T-helper 2 cell treated with Interferon-gamma antibody and Interleukin-4, amounts not matched to agents 100 ng/mL and 5 ng/mL, for 36 hours (primary cell): Measurements from ENCODE around the gene OGFRL1. TPM values are rescaled to one million over a fixed set of nuclear protein-coding genes. Genes with fewer than 3 reads are reported as not detected.
"Not testable (repeated sequence)": the region's sequence is repeated elsewhere in the genome, so short reads cannot be mapped to it uniquely, and the experiment has no call there.

Experiments
- intact Hi-C: fragments of 100-400 bp; cut with micrococcal nuclease; formaldehyde crosslinking; loops from one replicate; pipeline ENCODE4 v1.15.1; 2023
- total RNA-seq: library from RNA; stranded (reverse); gene quantifications from 2 replicates; pipeline ENCODE4 v1.2.3, GENCODE V29; 2022

OGFRL1 gene
- 5.1 and 5.7 TPM in 2 replicates for total RNA-seq

- intact Hi-C loops: loop anchor here (2.0 kb wide), 2 partner anchors 60 to 332 kb away; partner anchors contain the start of gene B3GAT2
Measured at GRCh38 chr6:71288228-71289038, at the start of gene OGFRL1. TSS of gene OGFRL1 (plus strand) at chr6:71288811. CDS start at chr6:71288937, 126 bp downstream.

DNA sequence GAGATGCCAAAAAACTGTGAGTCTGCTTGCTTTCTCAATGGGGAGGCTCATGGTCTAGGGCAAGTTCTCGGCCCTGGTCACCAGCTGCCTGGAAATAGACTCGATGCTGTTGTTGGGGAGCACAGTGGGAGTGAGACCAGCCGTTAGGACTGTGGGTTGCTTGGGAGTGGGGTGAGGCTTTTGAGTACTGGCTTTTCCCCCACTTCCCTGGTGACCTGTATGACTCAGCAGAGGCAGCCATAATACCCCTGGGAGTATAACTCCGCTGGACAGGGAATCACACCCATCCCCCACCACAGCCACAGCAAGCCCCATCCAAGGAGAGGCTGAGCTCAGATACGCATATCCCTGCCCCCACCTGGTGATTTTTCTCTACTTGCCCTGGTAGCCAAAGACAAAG lies 48.9 kb upstream of the OGFRL1 start:
- intact Hi-C loops: no loop called here

GRCh38 chr6:71245265-71246049 lies 43.2 kb upstream of the OGFRL1 start:
- intact Hi-C loops: no loop called here

GRCh38 chr6:71246596-71246995 lies 42.0 kb upstream of the OGFRL1 start:
- intact Hi-C loops: no loop called here

- intact Hi-C loops: no loop called here
Measured at GRCh38 chr6:71248306-71248765, 40.3 kb upstream of the OGFRL1 start.

DNA sequence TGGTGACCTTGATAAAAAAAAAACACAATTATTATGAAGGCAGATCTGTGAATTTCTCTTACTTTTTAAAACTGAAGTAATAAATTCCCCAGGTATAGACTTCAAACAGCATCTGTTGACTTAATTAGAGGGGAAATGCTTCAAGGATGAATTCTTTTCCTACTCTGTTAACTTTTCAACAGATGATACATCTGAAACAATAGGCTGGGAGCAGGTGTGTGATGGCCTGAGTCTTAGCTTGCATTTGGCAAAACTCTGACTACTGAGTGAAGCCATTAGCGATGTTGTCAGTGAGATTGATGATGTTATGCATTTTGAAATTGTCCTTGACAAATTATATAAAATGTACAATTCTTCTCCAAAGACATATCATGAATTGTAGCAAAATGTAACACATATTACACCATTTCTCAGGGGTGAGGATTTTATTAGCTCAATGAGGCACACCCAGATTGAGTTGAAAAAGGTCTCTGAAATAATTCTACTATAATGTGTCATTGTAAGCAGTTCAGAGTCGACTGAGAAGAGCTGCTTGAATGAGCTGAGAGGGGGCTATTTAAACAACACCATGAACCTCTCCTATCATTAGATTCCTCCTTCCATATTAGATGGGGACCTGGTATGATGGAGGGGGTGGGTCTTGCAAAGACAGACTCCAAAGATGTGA lies 39.6 kb upstream of the OGFRL1 start:
- intact Hi-C loops: no loop called here

GRCh38 chr6:71250099-71250602 lies 38.5 kb upstream of the OGFRL1 start:
- intact Hi-C loops: no loop called here

DNA sequence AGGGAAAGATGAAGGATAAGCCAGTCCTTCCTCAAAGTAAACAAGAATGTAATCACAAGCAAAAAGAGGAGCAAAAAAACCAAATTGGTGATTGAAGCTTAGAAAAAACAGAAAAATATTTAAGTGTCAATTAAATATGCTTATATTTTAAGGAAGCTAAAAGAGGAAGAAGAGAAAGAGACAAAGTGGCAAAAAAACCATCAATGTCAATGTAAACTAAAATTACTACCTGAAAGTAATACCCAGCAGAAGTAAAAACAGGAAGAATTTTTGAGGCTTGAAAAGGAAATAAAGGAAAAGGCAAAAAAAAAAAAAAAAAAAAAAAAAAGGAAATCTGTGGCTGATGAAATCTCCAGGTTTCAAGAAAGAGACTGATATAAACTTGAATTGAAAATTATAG lies 36.2 kb upstream of the OGFRL1 start:
- intact Hi-C loops: no loop called here

DNA sequence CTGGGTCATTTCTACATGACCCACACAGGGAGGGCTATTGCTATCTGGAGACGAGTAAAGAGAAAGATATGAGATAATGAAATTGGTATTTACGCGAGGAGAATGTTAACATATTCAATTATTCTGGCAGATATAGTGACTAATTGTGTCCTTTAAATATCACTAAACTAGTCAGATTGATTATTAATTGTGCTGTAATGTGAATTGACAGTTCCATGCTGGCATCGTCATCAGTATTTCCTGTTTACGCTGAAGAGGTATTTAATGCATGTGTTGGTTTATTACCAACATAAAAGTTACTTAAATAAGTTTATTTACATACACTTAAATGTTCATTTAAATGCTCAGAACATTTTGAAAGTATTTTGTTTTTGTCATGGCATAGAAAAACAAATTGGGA lies 35.7 kb upstream of the OGFRL1 start:
- intact Hi-C loops: no loop called here

DNA sequence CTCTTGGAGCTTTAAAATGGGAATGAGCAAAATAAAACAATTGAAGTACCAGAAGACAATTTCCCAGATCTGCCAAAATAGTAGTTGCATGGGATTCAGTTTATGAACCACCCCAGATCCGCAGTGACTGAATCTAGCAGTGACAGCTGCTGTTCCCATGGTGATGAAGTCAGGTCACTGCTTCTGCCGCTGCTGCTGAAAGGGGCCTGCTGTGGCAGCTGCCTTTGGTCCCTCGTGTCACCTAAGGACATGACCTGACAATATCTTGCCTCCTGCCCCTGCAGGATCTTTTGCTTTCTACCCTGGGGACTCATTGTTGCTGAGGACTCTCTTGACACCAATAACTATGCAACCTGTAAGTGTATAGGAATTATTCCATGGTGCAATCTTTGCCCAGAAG lies 34.3 kb upstream of the OGFRL1 start:
- intact Hi-C loops: no loop called here

DNA sequence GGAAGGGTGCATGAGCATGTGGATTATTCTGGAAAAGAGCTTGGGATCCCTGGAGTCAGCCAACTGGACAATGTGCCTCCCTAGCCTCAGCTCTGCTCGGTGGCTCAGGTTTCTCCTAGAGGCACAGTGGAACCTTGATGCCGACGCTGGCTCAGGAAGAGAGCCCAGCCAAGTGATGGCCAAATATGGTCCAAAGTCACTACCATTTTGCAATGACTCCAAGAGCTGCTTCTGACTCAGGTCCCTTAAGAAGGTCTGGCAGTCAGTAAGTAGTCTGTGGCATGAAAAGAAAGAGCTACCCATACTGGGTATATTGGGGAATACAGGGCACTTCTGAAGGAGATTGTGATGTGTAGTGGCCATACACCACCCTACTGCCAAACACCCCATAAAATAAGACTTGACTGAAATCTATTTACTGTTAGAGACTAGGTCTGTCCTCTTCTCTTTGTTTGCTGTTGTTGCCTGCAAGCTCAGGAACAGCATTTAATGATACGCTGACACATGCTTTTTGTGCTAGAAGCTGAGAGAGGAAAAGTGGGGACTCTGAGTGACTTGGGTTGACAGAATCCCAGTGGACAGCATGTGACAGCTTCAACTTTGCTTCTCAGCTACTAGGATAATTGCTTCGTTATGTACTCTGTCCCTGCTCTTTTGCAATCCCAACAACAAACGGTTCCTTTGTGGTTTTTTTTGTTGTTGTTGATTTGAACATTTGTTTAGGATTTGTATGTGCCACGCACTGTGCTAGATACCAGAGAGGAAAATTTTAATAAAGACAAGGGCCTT lies 30.3 kb upstream of the OGFRL1 start:
- intact Hi-C loops: no loop called here

DNA sequence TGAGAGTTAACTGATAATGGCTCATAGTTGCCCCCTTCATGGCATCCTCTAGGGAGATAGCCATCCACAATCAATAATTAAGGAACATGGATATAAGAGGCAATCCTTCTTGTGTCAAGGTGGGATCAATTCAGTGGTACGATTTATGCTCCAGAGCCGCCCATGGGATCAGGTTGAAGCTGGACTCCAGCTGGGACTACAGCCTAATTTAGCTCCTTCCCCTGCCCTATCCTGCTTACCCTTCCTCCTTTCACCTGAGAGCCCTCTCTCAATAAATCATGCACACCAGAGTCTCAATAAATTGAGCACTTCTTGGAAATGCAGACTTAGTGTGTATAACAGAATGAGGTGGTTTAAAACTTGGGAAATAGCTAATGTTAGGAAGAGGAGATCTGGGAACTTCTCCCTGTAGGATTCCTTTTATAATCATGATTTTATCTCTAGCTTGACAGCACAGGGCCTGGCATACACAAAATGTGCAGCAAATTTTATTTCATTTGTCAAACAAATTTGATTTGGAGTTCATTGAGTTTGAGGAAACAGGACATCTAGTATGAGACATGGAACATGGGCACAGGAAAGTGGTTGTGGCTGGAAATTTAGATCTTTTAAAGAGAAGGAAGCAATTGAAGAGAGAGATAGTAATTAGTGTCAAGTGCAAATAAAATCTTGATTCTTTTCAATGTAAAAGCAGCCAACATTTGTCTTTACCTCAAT lies 28.6 kb upstream of the OGFRL1 start:
- intact Hi-C loops: no loop called here

GRCh38 chr6:71262914-71263313 lies 25.7 kb upstream of the OGFRL1 start:
- intact Hi-C loops: no loop called here

- intact Hi-C loops: not testable (repeated sequence)
Measured at GRCh38 chr6:71266392-71266791, 22.2 kb upstream of the OGFRL1 start.

DNA sequence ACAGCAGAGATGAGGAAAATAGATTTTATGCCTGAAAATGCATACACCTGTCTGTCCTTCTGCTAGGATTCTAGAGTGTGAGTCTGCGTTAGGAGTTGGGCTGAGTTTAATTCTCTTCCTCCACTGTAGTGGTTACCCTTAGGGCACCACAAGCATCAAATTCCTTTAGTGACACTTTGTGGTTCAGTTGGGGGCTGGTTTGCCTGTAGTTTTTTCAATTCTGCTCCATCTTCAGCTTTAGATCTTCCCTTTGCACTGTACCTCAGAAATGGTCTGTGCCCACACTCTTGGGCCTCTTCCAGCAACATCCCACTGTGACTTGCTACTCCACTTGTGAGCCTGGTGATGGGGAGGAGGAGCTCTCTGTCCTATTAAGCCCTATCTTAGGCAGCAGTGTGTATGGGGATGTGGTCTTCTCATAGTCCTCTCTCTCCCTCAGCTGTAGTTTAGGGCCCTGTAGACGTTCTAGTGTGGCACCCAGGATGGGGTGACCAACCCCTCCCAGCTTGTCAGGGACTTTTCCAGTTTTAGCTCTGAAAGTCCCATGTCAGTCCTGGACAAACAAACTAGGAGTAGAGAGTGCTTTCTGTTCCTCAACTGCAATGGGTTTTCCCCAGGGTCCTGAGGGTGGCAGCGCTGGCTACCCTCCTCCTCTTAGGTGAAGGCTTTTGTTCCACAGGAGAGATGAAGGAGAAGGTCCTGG lies 19.7 kb upstream of the OGFRL1 start:
- intact Hi-C loops: no loop called here

GRCh38 chr6:71277926-71278600 lies 10.5 kb upstream of the OGFRL1 start:
- intact Hi-C loops: no loop called here

DNA sequence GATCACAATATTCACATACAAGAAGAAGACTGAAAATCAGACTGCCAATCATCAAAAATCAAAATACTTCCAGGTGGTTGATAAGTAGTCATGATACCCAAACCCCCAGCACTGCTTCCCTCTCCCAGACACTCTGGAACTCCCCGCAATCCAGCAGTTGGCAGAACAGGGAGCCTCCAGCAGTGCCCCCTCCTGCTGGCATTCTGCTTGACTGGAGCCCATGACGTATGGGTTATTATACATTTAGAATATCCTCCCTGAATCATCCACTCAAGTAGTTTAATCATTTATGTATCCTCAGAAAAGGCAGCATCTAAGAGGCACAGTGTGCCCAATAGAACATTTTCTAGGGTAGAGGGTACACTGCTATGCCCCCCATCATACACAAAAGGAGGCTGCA lies 9.3 kb upstream of the OGFRL1 start:
- intact Hi-C loops: no loop called here

GRCh38 chr6:71279740-71280139 lies 8.9 kb upstream of the OGFRL1 start:
- intact Hi-C loops: no loop called here

DNA sequence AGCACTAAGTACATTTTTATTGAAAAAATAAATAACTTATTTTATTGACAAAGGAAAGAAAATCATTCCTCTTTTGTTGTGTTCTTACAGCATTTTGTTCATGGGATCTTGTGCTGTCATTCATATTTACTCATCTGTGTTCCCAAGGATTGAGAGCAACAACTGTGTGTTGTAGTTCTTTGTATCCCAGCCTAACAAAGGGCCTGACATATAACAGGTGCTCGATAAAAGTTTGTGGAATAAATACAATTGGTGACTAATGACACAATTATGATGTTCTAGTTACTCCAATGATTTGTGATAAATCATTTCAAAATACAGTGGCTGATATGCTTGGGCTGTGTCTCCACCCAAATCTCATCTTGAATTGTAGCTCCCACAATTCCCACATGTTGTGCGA lies 7.9 kb upstream of the OGFRL1 start:
- intact Hi-C loops: no loop called here
